ENCODE data around the gene DCDC2B. TPM values are rescaled to one million over a fixed set of nuclear protein-coding genes. Genes with fewer than 3 reads are reported as not detected.
A peak's percentile ranks its signal among the peaks of the same experiment; 100 is the strongest.
"Not testable (repeated sequence)": the region's sequence is repeated elsewhere in the genome, so short reads cannot be mapped to it uniquely, and the experiment has no call there.

DCDC2B gene
- total RNA-seq, 2 experiments from 2014 or later = 0.17 to 0.22 TPM

DNA sequence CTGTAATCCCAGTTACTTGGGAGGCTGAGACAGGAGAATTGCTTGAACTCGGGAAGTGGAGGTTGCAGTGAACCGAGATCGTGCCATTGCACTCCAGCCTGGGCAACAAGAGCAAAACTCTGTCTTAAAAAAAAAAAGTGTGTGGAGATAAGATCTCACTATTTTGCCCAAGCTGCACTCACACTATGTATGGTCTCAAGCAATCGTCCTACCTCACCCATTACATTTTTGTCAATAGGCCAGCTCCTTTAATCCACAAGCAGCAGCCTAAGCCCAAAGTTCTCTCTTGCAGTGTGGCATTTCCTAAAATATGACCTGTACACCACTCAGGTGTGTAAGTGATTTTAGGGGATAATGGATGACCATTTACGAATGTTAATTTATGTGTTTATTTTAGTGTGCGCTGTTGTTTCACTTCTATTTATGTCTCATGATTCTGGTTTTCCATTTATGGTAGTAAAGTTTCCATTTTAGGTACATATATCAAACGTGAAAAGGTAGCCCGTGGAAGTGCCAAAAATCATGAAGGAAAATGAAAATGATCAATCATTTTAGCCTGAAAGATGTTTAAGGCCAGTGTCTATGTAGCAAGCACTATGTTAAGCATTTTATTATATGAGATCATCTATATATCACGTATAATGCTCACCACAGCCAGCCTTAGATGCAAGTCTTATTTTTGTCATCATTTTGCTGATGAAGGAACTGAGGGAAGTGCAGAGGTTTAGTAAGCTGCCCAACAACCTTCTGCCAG, 47.8 kb downstream of the DCDC2B start:
- ATAC-seq (ENCODE audit: low read depth) (peak; percentile 8), DNase-seq (no peak)
- H3K27ac Mint-ChIP-seq = peak overlapping the region; percentile 91
- no peaks in the 10 kb centered on the region for H3K9me3 Mint-ChIP-seq
- H3K4me3 Mint-ChIP-seq = peak overlapping the region; percentile 87
- H3K27me3 Mint-ChIP-seq = no peaks in the 10 kb centered on the region
- H3K4me1 Mint-ChIP-seq = peaks cover 41% of the 10 kb centered on the region
- POLR2A ChIA-PET = interaction anchor here (1.0 to 16.7 kb wide), 7 partner anchors 6 to 138 kb away, joined by 3 to 183 read pairs (median 15); partner anchors contain the start of genes BSDC1, HDAC1 and LCK
- peaks cover 53% of the 10 kb centered on the region for H3K36me3 Mint-ChIP-seq

DNA sequence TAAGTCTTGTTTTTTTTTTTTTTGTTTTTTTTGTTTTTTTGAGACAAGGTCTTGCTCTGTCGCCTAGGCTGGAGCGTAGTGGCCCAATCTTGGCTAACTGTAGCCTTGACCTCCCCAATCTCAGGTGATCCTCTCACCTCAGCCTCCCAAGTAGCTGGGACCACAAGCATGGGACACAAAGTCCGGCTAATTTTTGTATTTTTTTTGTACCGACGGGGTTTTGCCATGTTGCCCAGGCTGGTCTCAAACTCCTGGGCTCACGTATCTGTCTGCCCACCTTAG, 48.3 kb downstream of the DCDC2B start:
- H3K36me3 Mint-ChIP-seq = peaks cover 47% of the 10 kb centered on the region
- no peak for ATAC-seq (ENCODE audit: low read depth)
- POLR2A ChIA-PET = interaction anchor here (2.5 to 16.7 kb wide), 5 partner anchors 6 to 34 kb away, joined by 13 to 183 read pairs (median 20); partner anchors contain the start of genes HDAC1 and LCK
- H3K27ac Mint-ChIP-seq = peak overlapping the region; percentile 91
- DNase-seq = no peak
- peak overlapping the region; percentile 87 for H3K4me3 Mint-ChIP-seq
- no peaks in the 10 kb centered on the region for H3K9me3 Mint-ChIP-seq
- H3K4me1 Mint-ChIP-seq = peaks cover 41% of the 10 kb centered on the region
- H3K27me3 Mint-ChIP-seq = no peaks in the 10 kb centered on the region

DNA sequence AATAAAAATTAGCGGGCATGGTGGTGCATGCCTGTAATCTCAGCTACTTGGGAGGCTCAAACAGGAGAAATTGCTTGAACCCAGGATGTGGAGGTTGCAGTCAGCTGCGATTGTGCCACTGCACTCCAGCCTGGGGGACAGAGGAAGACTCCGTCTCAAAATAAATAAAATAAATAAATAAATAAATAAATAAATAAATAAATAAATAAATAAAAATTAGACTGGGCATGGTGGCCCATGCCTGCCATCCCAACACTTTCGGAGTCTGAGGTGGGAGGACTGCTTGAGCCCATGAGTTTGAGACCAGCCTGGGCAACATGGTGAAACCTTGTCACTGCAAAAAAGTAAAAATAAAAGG, 54.3 kb downstream of the DCDC2B start:
- H3K27me3 Mint-ChIP-seq; H3K9me3 Mint-ChIP-seq; DNase-seq; ATAC-seq (ENCODE audit: low read depth): not testable (repeated sequence)
- peaks cover 41% of the 10 kb centered on the region for H3K4me1 Mint-ChIP-seq
- POLR2A ChIA-PET = interaction anchor here (16.7 kb wide), 1 partner anchor 12 kb away, joined by 183 read pairs; the partner anchor contains the start of gene LCK
- peak overlapping the region; percentile 74 for H3K4me3 Mint-ChIP-seq
- peak overlapping the region; percentile 85 for H3K27ac Mint-ChIP-seq
- peaks cover 32% of the 10 kb centered on the region for H3K36me3 Mint-ChIP-seq

DNA sequence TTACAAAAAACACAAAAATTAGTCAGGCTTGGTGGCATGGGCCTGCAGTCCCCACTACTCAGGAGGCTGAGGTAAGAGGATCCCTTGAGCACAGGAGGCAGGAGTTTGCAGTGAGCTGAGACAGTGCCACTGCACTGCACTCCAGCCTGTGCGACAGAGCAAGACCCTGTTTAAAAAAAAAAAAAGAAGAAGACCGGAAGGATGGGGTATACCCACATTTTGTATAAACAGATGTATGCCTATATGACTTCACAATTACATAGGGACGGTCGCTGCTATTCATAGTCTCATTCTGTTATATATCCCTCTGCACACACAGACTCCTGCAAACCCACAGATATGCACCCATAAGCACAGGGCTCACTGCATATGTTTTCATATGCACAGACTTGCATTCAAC, 54.9 kb downstream of the DCDC2B start:
- Mint-ChIP-seq H3K27me3 (no peaks in the 10 kb centered on the region), H3K4me3 (peak overlapping the region; percentile 74), H3K4me1 (peaks cover 39% of the 10 kb centered on the region), H3K27ac (peak overlapping the region; percentile 85), H3K9me3 (no peaks in the 10 kb centered on the region), H3K36me3 (peaks cover 30% of the 10 kb centered on the region)
- POLR2A ChIA-PET = interaction anchor here (0.8 to 16.7 kb wide), 3 partner anchors 8 to 23 kb away, joined by 6 to 183 read pairs (median 7); partner anchors contain the start of gene LCK
- peak; percentile 39 for DNase-seq
- peak; percentile 86 for ATAC-seq (ENCODE audit: low read depth)

Other genes with a start within 250 kb of the DCDC2B start
- gene KHDRBS1, start 195.2 kb upstream of the DCDC2B start, total RNA-seq = 100 to 1,000 TPM; 162 TPM
- gene TMEM39B, start 136.2 kb upstream of the DCDC2B start, total RNA-seq = 10 to 100 TPM; 27.1 to 28.4 TPM
- 10 to 100 TPM; 63.8 to 69.8 TPM for gene KPNA6, start 101.0 kb upstream of the DCDC2B start, total RNA-seq
- 10 to 100 TPM; 62.5 to 68.8 TPM for gene TXLNA, start 29.4 kb upstream of the DCDC2B start, total RNA-seq
- 10 to 100 TPM; 48.6 to 55.6 TPM for gene CCDC28B, start 8.5 kb upstream of the DCDC2B start, total RNA-seq
- gene IQCC, start 3.4 kb upstream of the DCDC2B start, total RNA-seq = 1 to 10 TPM; 4.9 to 6.0 TPM
- 10 to 100 TPM; 15.7 to 16.5 TPM for gene TMEM234, start 13.3 kb downstream of the DCDC2B start, total RNA-seq
- 100 to 1,000 TPM; 123 to 130 TPM for gene EIF3I, start 13.3 kb downstream of the DCDC2B start, total RNA-seq
- gene FAM167B, start 38.1 kb downstream of the DCDC2B start, total RNA-seq = 1 to 10 TPM in 1 of 2 experiments, under 1 TPM in 1; 0.88 to 1.1 TPM
- 100 to 1,000 TPM; 460 to 472 TPM for gene LCK, start 42.2 kb downstream of the DCDC2B start, total RNA-seq
- gene HDAC1, start 83.0 kb downstream of the DCDC2B start, total RNA-seq = 100 to 1,000 TPM; 195 to 197 TPM
- gene MARCKSL1, start 127.1 kb downstream of the DCDC2B start, total RNA-seq = 10 to 100 TPM; 21.7 to 22.0 TPM
- 10 to 100 TPM; 17.4 to 17.6 TPM for gene FAM229A, start 153.4 kb downstream of the DCDC2B start, total RNA-seq
- 1 to 10 TPM in 1 of 2 experiments, under 1 TPM in 1; 0.51 to 1.6 TPM for gene TSSK3, start 153.4 kb downstream of the DCDC2B start, total RNA-seq
- 10 to 100 TPM; 58.0 to 63.2 TPM for gene BSDC1, start 185.4 kb downstream of the DCDC2B start, total RNA-seq

Measured in activated naive CD8-positive, alpha-beta T cell treated with anti-CD3 and anti-CD28 coated beads, Interleukin-2, amount 10 ng/mL, durations not matched to agents 7 days and 5 days (primary cell).